PC-9 (cell line): Measurements from ENCODE around the gene ERC2. TPM values are rescaled to one million over a fixed set of nuclear protein-coding genes. Genes with fewer than 3 reads are reported as not detected.

Experiments used
- BruUV-seq: library from RNA; stranded (reverse); fragments of 400-500 nt; replicated peaks from 2 replicates; lab custom pipeline; 2021; lab: Mats Ljungman, UMichigan
- CTCF ChIA-PET: fragments of 300-600 bp; sonication (Branson Sonifier 250); formaldehyde crosslinking; loops from one replicate; lab custom pipeline; 2022; ENCODE audit warnings: antibody characterized with exemption; lab: Charles Lee
- POLR2A ChIA-PET: fragments of 300-600 bp; sonication (Branson Sonifier 250); formaldehyde crosslinking; loops from one replicate; lab custom pipeline; 2022; ENCODE audit warnings: antibody characterized with exemption; ENCODE audit not compliant: unreplicated experiment; lab: Charles Lee
- DNase-seq, 2 experiments: peaks; one replicate each; pipeline versions ENCODE4 v3.0.0 to v3.0.0-alpha.2; 2015 to 2022; ENCODE audit warnings: mixed read lengths in 1 of 2
- H2AFZ ChIP-seq: fragments of 200-600 bp; sonication (generic); 2 replicates; pipeline ENCODE4 v1.8.1; 2017; ENCODE audit warnings: antibody characterized with exemption
- H3F3A ChIP-seq: fragments of 200-600 bp; sonication (generic); 2 replicates; pipeline ENCODE4 v1.8.1; 2017; ENCODE audit warnings: antibody characterized with exemption, mild to moderate bottlenecking, low read depth; ENCODE audit not compliant: insufficient read depth
- H3K27ac ChIP-seq: fragments of 200-600 bp; sonication (generic); 2 replicates; pipeline ENCODE4 v1.6.1; 2016; ENCODE audit warnings: mixed run types
- H3K27me3 ChIP-seq: fragments of 200-600 bp; sonication (generic); 2 replicates; pipeline ENCODE4 v1.6.1; 2016; ENCODE audit warnings: low read depth, mixed run types; ENCODE audit not compliant: insufficient read depth
- H3K36me3 ChIP-seq: fragments of 200-600 bp; sonication (generic); 2 replicates; pipeline ENCODE4 v1.6.1; 2016; ENCODE audit warnings: low read depth, mixed run types
- H3K4me1 ChIP-seq: fragments of 200-600 bp; sonication (generic); replicated peaks from 2 replicates; pipeline ENCODE4 v1.6.1; 2016; ENCODE audit warnings: mixed run types; ENCODE audit not compliant: insufficient read depth
- H3K4me2 ChIP-seq: fragments of 200-600 bp; sonication (generic); 2 replicates; pipeline ENCODE4 v1.6.1; 2017; ENCODE audit warnings: mixed run types
- H3K4me3 ChIP-seq: fragments of 200-600 bp; sonication (generic); 2 replicates; pipeline ENCODE4 v1.6.1; 2016; ENCODE audit warnings: mixed run types
- H3K79me2 ChIP-seq: fragments of 200-600 bp; sonication (generic); 2 replicates; pipeline ENCODE4 v1.6.1; 2017; ENCODE audit warnings: low read depth, mixed run types
- H3K9me2 ChIP-seq: fragments of 200-600 bp; sonication (generic); 2 replicates; pipeline ENCODE4 v1.8.1; 2017; ENCODE audit warnings: mild to moderate bottlenecking; ENCODE audit not compliant: insufficient read depth
- H3K9me3 ChIP-seq: fragments of 200-600 bp; sonication (generic); 2 replicates; pipeline ENCODE4 v1.8.1; 2016; ENCODE audit warnings: low read depth; ENCODE audit not compliant: insufficient read depth
- H4K20me1 ChIP-seq: fragments of 200-600 bp; sonication (generic); 2 replicates; pipeline ENCODE4 v1.8.1; 2017; ENCODE audit not compliant: insufficient read depth
- EZH2 ChIP-seq: fragments of 200-600 bp; sonication (generic); IDR thresholded peaks from 2 replicates; pipeline ENCODE4 v1.8.0; 2017; ENCODE audit warnings: antibody characterized with exemption, low read depth
- intact Hi-C: fragments of 100-400 bp; cut with micrococcal nuclease; formaldehyde crosslinking; loops from one replicate; pipeline ENCODE4 v1.10.0; 2022; ENCODE audit not compliant: unreplicated experiment
- total RNA-seq: library from RNA; stranded (reverse); gene quantifications from 2 replicates; pipeline ENCODE4 v1.2.3, GENCODE V29; 2021
- TF ChIP-seq, protein P1 (sequence below): fragments of 200-600 bp; sonication (generic); conservative IDR thresholded peaks from 2 replicates; pipeline ENCODE4 v1.6.1; 2017; ENCODE audit warnings: mixed run types, antibody characterized with exemption, mild to moderate bottlenecking, moderate library complexity

The ERC2 gene
- total RNA-seq, 1 experiment from 2014 or later = 1.4 TPM

DNA sequence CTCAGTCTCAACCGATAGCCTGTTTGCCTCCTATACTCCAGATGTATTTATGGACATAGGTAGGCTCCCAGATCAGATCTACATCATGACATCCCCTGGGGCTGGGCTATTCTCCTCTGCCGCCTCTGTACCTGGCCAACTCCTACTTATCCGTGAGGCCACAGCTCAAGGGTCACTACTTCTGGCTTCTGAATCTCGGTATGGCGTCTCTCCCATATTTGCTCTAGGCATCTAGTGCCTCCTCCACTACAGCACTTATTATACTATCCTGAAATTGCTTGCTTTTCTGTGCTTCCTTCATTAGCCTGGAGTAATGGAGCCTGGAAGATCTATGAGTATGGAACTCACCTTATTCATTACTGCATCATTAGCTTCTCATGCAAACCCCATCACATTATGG is 808.6 kb downstream of the ERC2 start:
- Histone ChIP-seq H3K4me2 (no peak overlapping the region), H3K4me1 (peaks cover 14% of the 10 kb centered on the region; the same call in 1 of the 2 replicates), H3K27me3 (no peaks in the 10 kb centered on the region), H2AFZ (no peak overlapping the region), H3K36me3 (no peaks in the 10 kb centered on the region), H3K79me2 (no peaks in the 10 kb centered on the region), H3F3A (no peaks in the 10 kb centered on the region), H3K9me2 (no peaks in the 10 kb centered on the region), H4K20me1 (no peaks in the 10 kb centered on the region), H3K4me3 (no peak overlapping the region), H3K27ac (no peak overlapping the region), H3K9me3 (no peaks in the 10 kb centered on the region)
- TF ChIP-seq EZH2 = no peak
- TF ChIP-seq, protein P1, sequence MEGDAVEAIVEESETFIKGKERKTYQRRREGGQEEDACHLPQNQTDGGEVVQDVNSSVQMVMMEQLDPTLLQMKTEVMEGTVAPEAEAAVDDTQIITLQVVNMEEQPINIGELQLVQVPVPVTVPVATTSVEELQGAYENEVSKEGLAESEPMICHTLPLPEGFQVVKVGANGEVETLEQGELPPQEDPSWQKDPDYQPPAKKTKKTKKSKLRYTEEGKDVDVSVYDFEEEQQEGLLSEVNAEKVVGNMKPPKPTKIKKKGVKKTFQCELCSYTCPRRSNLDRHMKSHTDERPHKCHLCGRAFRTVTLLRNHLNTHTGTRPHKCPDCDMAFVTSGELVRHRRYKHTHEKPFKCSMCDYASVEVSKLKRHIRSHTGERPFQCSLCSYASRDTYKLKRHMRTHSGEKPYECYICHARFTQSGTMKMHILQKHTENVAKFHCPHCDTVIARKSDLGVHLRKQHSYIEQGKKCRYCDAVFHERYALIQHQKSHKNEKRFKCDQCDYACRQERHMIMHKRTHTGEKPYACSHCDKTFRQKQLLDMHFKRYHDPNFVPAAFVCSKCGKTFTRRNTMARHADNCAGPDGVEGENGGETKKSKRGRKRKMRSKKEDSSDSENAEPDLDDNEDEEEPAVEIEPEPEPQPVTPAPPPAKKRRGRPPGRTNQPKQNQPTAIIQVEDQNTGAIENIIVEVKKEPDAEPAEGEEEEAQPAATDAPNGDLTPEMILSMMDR = no peak
- ChIA-PET CTCF (no interaction called here), POLR2A (no interaction called here)
- intact Hi-C loops = no loop called here
- BruUV-seq = no TSS peak
- DNase-seq = no peak

DNA sequence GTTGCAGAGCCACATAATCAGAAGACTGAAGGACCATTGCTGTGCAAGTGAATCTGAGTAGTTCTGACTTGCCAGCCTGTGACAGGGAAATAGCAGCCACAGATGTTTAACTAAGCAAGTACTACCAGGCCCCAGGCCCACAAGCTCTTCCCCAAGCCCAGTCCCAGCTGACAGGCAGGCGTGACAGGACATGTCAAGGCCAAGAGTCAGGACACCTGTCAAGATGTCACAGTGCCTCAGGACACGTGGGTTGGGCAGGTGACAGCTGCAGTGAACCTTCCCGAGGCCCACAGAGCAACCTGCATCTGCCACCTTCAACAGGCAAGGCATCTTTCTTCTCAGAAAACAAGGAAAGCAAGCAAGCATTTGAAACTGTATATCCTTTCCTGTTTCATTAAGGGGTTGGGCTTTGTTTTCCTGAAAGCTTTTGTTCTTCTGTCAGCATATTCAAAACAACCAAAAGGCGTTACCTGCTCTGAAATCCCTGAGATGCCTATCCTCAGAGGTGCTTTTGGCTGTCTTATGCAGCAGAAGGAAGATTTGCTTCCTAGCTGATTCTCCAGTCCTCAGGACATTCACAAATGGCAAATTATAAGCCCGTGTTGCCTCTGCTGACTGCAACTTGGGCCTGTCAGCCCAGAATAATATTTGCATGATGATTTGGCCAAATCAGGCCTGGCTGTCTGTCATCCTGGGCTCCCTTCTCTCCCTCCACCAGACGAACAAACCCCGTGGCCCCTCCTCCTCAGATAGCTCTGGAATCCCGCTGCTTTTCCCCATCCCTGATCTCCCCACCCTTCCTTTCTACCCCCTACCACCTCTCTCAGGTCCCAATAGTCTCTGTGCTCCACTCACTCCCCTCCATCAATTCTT is 809.3 kb downstream of the ERC2 start:
- Histone ChIP-seq H3F3A (no peaks in the 10 kb centered on the region), H2AFZ (no peak overlapping the region), H3K9me3 (no peaks in the 10 kb centered on the region), H3K9me2 (no peaks in the 10 kb centered on the region), H3K79me2 (no peaks in the 10 kb centered on the region), H3K4me2 (no peak overlapping the region), H3K36me3 (no peaks in the 10 kb centered on the region), H3K4me3 (no peak overlapping the region), H3K4me1 (peaks cover 14% of the 10 kb centered on the region; the same call in 1 of the 2 replicates), H4K20me1 (no peaks in the 10 kb centered on the region), H3K27ac (no peak overlapping the region), H3K27me3 (no peaks in the 10 kb centered on the region)
- no peak for DNase-seq
- ChIA-PET CTCF (no interaction called here), POLR2A (no interaction called here)
- intact Hi-C loops = no loop called here
- no TSS peak for BruUV-seq
- TF ChIP-seq, protein P1 = no peak
- no peak for TF ChIP-seq EZH2

DNA sequence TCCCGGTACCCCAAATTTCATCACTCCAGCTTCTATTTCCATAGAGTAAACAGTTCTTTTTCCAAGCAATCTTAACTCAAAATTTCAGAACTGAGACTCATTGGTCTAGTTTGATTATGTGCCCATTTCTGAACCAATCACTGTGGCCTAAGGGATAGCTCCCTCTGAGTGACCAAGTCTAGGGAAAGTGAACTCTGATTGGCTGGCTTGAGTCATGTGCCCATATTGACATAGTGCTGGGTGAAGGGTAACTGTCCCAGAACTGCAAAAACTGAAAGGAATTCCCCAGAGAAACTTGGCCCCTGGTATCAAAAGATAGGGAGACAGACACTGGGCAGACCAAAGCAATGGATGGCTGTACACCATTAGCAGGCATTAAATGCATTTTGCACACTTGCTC is 810.0 kb downstream of the ERC2 start:
- BruUV-seq = no TSS peak
- Histone ChIP-seq H4K20me1 (no peaks in the 10 kb centered on the region), H3K9me3 (no peaks in the 10 kb centered on the region), H3K9me2 (no peaks in the 10 kb centered on the region), H3K79me2 (no peaks in the 10 kb centered on the region), H3K27me3 (no peaks in the 10 kb centered on the region), H3F3A (no peaks in the 10 kb centered on the region), H3K36me3 (no peaks in the 10 kb centered on the region), H3K27ac (no peak overlapping the region), H3K4me3 (no peak overlapping the region), H2AFZ (no peak overlapping the region), H3K4me1 (peaks cover 12% of the 10 kb centered on the region; the same call in 1 of the 2 replicates), H3K4me2 (no peak overlapping the region)
- intact Hi-C loops = no loop called here
- TF ChIP-seq EZH2 = no peak
- TF ChIP-seq, protein P1 = no peak
- DNase-seq = no peak
- ChIA-PET POLR2A (no interaction called here), CTCF (no interaction called here)
